ENCODE measurements around the gene SLC1A2.

DNA sequence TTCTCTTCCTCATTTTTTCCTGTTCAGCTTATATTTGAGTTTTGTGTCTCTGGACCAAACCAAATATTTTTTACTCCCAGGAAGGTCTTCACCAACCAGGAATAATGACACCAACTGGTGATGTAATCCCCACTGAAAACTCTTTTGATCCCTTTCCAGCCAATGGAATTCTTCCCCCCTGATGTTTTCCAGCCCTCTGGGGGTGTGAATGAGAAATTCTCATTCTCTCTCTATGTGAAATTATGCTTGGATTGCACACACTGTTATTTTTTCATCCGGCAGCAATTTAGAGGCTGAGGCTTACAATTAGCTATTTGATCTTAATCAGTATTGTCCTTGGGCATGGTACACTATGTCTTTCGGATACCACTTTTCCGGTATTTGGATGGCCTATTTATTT, 39.5 kb upstream of the SLC1A2 start:
- TF ChIP-seq, protein P1, sequence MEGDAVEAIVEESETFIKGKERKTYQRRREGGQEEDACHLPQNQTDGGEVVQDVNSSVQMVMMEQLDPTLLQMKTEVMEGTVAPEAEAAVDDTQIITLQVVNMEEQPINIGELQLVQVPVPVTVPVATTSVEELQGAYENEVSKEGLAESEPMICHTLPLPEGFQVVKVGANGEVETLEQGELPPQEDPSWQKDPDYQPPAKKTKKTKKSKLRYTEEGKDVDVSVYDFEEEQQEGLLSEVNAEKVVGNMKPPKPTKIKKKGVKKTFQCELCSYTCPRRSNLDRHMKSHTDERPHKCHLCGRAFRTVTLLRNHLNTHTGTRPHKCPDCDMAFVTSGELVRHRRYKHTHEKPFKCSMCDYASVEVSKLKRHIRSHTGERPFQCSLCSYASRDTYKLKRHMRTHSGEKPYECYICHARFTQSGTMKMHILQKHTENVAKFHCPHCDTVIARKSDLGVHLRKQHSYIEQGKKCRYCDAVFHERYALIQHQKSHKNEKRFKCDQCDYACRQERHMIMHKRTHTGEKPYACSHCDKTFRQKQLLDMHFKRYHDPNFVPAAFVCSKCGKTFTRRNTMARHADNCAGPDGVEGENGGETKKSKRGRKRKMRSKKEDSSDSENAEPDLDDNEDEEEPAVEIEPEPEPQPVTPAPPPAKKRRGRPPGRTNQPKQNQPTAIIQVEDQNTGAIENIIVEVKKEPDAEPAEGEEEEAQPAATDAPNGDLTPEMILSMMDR (IDR thresholded peaks at IDR 0.05), result no peak
- no peak for TF ChIP-seq POLR2A (IDR thresholded peaks at IDR 0.05)
